GM21515 (cell line): ENCODE measurements around the gene PRMT2.
"Not testable (repeated sequence)": the region's sequence is repeated elsewhere in the genome, so short reads cannot be mapped to it uniquely, and the experiment has no call there.

ENCODE experiments used
- ATAC-seq: cut with Tn5 transposase; IDR thresholded peaks from one replicate; pipeline ENCODE4 v1.9.1; 2021; ENCODE audit not compliant: unreplicated experiment

Gene PRMT2

DNA sequence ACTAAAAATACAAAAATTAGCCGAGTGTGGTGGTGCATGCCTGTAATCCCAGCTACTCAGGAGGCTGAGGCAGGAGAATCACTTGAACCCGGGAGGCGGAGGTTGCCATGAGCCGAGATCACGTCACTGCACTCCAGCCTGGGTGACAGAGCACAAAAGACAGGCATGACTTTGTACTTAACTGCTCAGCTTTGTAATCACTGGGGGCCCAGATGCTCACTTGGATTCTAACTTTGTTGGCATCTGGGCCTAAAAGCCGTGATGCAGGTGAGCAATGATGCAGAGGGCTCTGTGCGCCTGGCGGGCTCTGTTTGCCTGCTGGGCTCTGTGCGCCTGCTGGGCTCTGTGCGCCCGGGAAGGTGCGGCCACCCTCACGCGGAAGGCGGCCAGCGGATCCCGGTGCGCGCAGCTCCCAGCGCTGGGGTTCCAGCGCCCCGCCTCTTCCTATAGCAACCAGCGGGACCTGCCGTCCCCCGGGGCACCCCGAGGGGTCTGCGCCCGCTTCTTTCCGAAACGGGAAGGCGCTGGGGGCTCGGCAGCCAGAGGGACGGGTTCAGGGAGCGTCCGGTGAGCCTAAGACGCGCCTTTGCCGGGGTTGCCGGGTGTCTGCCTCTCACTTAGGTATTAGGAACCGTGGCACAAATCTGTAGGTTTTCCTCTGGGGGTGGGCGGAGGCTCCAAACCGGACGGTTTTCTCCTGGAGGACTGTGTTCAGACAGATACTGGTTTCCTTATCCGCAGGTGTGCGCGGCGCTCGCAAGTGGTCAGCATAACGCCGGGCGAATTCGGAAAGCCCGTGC, 31.7 kb downstream of the PRMT2 start:
- ATAC-seq: no peak

- ATAC-seq: no peak
These were observed 32.4 kb downstream of the PRMT2 start for GRCh38 chr21:46667741-46668380.

DNA sequence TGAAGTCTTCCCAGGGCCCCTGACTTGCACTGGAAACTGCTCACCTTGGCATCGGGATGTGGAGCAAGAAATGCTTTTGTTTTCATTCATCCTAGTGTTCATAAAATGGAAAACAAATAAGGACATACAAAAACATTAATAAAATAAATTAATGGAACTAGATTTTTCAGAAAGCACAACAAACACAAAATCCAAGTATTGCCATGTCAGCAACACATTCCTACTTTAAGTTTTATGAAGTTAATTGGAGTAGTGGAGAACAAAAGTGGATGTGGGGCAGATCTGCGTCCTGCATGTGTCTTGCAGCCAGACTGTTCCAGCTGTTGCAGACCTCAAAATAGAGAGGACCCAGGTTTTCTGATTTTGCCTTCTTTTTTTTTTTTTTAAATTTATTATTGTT, 32.9 kb downstream of the PRMT2 start:
- no peak for ATAC-seq

- not testable (repeated sequence) for ATAC-seq
These were observed 33.4 kb downstream of the PRMT2 start for GRCh38 chr21:46668904-46669303.

DNA sequence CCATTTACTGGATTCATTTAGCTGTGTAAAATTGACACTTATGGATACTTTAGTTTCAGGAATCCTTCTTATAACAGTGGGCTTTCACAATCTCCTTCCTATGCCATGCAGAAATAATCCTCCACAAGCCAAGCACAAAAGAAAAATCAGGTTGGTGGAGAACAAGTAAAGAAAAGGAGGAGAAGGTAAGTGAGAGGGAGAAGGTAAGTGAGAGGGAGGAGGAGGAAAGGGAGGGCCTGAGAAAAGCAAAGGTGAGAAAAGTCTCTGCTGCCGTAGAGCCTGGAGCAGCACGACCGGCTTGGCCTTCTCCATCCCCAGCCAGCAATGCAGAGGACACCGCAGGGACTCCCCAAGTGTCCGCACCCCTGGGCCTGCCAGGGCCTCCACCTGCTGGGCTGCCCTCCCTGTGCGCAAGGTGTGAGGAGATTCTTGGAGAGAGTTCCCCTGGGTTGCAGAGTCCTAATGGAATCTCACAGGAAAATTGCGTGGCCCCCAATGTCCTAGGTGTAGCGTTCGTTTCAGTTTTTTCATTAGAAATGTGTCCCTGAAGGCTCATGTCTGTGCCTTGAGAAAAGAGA, 39.0 kb downstream of the PRMT2 start:
- ATAC-seq: no peak

DNA sequence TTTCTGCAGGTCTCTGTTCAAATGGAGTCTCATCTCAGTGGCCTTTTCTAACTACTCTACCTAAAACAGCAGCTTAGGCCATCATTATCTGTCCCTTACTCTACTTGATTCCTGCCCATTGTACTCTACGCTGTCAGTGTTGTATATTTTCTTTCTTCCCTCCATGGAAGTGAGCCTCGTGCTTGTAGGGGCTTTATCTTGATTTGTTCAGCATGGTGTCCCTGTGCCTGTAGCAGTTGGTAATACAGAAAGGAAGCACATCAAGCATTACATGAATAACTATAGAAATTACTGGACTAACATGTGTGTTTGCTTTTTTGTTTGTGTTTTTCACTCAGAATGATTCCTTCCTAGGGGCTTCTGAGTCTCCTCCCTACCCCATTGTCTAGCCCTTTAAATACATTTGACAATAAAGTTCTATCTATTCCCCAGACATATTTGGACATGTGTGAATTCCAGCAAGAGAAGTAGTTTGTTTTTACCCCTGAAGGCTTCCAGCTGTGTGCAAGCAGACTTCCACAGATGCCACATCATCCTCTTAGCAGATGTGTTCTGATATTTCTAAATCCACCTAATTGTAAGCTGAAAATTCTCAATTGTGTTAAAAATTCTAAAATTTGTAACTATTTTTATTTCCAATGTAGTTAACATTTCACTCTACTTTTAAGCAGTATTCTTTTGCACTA, 40.3 kb downstream of the PRMT2 start:
- no peak for ATAC-seq

DNA sequence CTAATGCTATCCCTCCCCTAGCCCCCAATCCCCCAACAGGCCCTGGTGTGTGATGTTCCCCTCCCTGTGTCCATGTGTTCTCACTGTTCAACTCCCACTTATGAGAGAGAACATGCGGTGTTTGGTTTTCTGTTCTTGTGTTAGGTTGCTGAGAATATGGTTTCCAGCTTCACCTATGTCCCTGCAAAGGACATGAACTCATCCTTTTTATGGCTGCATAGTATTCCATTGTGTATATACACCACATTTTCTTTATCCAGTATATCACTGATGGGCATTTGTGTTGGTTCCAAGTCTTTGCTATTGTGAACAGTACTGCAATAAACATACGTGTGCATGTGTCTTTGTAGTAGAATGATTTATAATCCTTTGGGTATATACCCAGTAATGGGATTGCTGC, 41.1 kb downstream of the PRMT2 start:
- ATAC-seq: not testable (repeated sequence)

DNA sequence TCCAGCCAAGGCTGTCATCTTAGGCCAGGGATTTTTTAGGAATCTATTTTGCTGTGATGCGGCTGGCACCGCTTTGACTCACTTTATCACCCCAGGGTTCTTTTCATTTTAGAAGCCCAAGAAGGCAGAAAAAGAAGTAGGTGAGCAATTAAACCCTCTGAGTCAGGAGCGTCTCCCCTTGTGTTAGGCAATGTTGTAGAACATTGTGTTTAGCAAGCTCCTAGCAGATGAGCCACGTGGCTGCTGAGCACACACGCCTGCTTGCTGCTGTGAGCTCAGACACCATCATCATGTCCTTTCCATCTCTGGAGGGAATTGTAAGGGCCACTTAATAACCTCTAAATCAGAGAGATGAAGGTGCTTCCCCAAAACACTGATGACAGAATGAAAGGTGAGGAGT, 46.1 kb downstream of the PRMT2 start:
- not testable (repeated sequence) for ATAC-seq

DNA sequence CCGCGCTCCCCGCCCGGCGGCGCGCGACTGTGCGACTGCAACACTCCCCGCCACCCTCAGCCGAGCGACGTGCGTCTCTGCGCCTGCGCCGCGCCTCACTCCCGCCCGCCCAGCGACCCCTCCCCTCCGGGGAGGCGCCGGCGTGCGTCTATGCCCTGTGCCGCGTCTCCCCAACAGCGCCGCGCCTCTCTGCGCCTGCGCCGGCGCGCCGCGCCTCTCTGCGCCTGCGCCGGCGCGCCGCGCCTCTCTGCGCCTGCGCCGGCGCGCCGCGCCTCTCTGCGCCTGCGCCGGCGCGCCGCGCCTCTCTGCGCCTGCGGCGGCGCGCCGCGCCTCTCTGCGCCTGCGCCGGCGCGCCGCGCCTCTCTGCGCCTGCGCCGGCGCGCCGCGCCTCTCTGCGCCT, 63.2 kb downstream of the PRMT2 start:
- ATAC-seq: not testable (repeated sequence)

- ATAC-seq: not testable (repeated sequence)
These were observed 63.6 kb downstream of the PRMT2 start for GRCh38 chr21:46699104-46699503.
